HG03469 (cell line): ENCODE data around the gene ATP7B.

Source experiments
- ATAC-seq: cut with Tn5 transposase; IDR thresholded peaks from one replicate; pipeline ENCODE4 v1.9.1; 2021; ENCODE audit warnings: mild to moderate bottlenecking, moderate library complexity, moderate number of reproducible peaks; ENCODE audit not compliant: unreplicated experiment

Gene ATP7B

GRCh38 chr13:51953347-51954195 is 57.7 kb downstream of the ATP7B start:
- no peak for ATAC-seq

GRCh38 chr13:51950722-51951121 is 60.5 kb downstream of the ATP7B start:
- no peak for ATAC-seq

GRCh38 chr13:51946163-51946669 is 65.0 kb downstream of the ATP7B start:
- ATAC-seq, result no peak

GRCh38 chr13:51945149-51945548 is 66.1 kb downstream of the ATP7B start:
- peak; percentile 67 for ATAC-seq

- ATAC-seq, result no peak
These were observed 66.8 kb downstream of the ATP7B start for GRCh38 chr13:51944428-51944827.

GRCh38 chr13:51943721-51944120 is 67.5 kb downstream of the ATP7B start:
- ATAC-seq, result no peak

GRCh38 chr13:51942189-51942588 is 69.1 kb downstream of the ATP7B start:
- no peak for ATAC-seq

- ATAC-seq, result no peak
These were observed 72.8 kb downstream of the ATP7B start for GRCh38 chr13:51938454-51938853.

GRCh38 chr13:51937320-51938290 is 73.6 kb downstream of the ATP7B start:
- ATAC-seq, result no peak

- ATAC-seq, result no peak
These were observed 75.7 kb downstream of the ATP7B start for GRCh38 chr13:51935326-51936171.

GRCh38 chr13:51934461-51935087 is 76.7 kb downstream of the ATP7B start:
- no peak for ATAC-seq

GRCh38 chr13:51933466-51934058 is 77.7 kb downstream of the ATP7B start:
- no peak for ATAC-seq

- no peak for ATAC-seq
These were observed 79.0 kb downstream of the ATP7B start for GRCh38 chr13:51932231-51932630.

GRCh38 chr13:51931606-51932005 is 79.6 kb downstream of the ATP7B start:
- ATAC-seq, result no peak

GRCh38 chr13:51929699-51930098 is 81.6 kb downstream of the ATP7B start:
- ATAC-seq, result no peak

- ATAC-seq, result no peak
These were observed 83.0 kb downstream of the ATP7B start for GRCh38 chr13:51928231-51928630.

GRCh38 chr13:51927129-51927528 is 84.1 kb downstream of the ATP7B start:
- ATAC-seq, result no peak

- no peak for ATAC-seq
These were observed 84.7 kb downstream of the ATP7B start for GRCh38 chr13:51926528-51926885.

GRCh38 chr13:51925865-51926527 is 85.3 kb downstream of the ATP7B start:
- ATAC-seq, result no peak
